C4-2B (cell line): ENCODE measurements around the gene MAP4K3.

Experiments used
- ZFX ChIP-seq: fragments of 450-650 bp; IDR thresholded peaks from 2 replicates; pipeline ENCODE4 v1.6.1; 2017
- TF ChIP-seq, protein P1 (sequence below): fragments of 450-650 bp; conservative IDR thresholded peaks from 2 replicates; pipeline ENCODE4 v1.5.1; 2017; ENCODE audit warnings: mild to moderate bottlenecking

- TF ChIP-seq, protein P1, sequence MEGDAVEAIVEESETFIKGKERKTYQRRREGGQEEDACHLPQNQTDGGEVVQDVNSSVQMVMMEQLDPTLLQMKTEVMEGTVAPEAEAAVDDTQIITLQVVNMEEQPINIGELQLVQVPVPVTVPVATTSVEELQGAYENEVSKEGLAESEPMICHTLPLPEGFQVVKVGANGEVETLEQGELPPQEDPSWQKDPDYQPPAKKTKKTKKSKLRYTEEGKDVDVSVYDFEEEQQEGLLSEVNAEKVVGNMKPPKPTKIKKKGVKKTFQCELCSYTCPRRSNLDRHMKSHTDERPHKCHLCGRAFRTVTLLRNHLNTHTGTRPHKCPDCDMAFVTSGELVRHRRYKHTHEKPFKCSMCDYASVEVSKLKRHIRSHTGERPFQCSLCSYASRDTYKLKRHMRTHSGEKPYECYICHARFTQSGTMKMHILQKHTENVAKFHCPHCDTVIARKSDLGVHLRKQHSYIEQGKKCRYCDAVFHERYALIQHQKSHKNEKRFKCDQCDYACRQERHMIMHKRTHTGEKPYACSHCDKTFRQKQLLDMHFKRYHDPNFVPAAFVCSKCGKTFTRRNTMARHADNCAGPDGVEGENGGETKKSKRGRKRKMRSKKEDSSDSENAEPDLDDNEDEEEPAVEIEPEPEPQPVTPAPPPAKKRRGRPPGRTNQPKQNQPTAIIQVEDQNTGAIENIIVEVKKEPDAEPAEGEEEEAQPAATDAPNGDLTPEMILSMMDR: no peak
- no peak for TF ChIP-seq ZFX
Measured at GRCh38 chr2:39381653-39382052, 55.4 kb downstream of the MAP4K3 start.
